T-helper 9 cell (primary cell): ENCODE data around the gene ARMH4.
A peak's percentile ranks its signal among the peaks of the same experiment; 100 is the strongest.

ENCODE experiments used
- DNase-seq: peaks from one replicate; pipeline ENCODE4 v3.0.0-alpha.2; 2020
- total RNA-seq, 2 donors: gene quantifications; one replicate each; lab custom pipeline; 2026; lab: John Stamatoyannopoulos, UW

ARMH4 gene, protein sequence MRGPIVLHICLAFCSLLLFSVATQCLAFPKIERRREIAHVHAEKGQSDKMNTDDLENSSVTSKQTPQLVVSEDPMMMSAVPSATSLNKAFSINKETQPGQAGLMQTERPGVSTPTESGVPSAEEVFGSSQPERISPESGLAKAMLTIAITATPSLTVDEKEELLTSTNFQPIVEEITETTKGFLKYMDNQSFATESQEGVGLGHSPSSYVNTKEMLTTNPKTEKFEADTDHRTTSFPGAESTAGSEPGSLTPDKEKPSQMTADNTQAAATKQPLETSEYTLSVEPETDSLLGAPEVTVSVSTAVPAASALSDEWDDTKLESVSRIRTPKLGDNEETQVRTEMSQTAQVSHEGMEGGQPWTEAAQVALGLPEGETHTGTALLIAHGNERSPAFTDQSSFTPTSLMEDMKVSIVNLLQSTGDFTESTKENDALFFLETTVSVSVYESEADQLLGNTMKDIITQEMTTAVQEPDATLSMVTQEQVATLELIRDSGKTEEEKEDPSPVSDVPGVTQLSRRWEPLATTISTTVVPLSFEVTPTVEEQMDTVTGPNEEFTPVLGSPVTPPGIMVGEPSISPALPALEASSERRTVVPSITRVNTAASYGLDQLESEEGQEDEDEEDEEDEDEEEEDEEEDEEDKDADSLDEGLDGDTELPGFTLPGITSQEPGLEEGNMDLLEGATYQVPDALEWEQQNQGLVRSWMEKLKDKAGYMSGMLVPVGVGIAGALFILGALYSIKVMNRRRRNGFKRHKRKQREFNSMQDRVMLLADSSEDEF
- 0 to 0.14 reads per million in 2 donors for total RNA-seq

DNA sequence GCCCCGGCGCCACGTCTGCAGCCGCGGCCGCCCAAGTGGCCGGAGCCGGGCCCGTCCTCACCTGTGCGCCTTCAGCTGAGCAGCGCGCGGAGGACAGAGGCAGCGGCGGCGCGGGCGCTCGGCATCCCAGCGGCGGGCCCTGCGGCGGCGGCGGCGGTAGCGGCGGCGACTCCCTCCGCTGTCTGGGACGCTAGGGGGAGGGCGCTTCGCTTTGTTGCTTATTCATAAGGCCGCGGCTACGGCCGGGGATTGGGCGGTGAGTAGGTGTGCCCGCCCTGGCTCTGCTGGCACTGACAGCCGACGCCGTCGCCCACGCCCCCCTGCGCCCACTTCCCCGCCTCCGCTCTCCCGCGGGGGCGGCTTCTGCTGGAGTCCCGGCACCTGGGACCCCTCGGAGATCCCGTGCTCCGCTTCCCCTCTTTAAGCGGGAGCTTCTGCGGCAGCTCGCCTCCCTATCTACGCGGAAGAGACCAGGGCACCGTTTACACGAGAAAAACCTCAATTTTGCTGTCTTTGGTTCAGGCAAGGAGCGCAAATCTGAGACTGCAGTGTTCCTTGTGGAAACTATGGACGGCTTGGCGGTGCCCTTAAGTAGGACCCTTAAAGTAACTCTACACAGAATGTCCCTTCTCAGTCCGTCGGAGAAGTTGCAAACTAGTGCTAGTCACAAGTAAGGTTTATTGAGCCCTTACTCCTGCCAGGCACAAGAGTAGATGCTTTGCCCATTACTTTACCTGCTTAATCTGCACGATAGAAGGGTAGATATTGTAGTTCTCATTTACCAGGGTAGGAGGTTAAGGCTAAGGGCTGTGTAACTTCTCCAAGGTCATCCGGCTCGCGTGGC lies at the start of gene ARMH4:
TSS of gene ARMH4 (minus strand) at position 200 of the 844 bp plus-strand sequence. CDS start 12,855 bp downstream, outside the sequence.
- peak; percentile 24 for DNase-seq

DNA sequence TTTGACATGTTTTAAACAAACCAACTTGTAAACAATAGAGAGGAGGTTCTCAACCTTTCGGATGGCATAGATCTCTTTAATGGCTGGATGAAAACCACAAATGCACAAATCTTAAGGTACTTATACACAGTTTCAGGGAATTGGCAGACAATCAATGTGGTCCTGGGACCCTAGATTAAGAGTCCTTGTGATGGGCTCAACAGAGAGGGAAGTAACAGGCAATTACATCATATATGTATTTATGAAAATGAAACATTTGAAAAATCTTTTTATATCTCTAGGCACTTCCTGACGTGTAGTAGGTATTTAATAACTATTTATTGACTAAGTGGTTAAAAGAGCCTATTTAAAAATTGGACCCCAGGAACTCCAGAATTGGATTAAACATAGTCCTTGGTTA lies 48.8 kb upstream of the ARMH4 start:
- no peak for DNase-seq

DNA sequence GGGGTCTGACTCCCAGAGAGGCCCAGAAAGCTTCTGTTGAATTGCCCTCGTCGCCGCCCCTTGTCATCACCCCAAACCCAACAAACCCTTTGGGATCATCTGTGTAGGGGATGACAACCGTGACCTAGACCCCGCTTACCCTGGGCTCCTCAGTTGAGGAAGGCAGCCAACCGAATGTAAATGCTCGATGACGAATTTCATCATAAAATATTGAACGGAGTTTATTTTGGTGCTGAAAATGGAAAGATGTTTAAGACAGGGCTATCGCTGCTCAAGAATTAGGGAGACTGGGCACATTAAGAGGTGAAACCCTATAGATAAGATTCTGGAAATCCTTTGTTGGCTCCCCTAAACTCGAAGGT lies 48.4 kb upstream of the ARMH4 start:
- no peak for DNase-seq

DNA sequence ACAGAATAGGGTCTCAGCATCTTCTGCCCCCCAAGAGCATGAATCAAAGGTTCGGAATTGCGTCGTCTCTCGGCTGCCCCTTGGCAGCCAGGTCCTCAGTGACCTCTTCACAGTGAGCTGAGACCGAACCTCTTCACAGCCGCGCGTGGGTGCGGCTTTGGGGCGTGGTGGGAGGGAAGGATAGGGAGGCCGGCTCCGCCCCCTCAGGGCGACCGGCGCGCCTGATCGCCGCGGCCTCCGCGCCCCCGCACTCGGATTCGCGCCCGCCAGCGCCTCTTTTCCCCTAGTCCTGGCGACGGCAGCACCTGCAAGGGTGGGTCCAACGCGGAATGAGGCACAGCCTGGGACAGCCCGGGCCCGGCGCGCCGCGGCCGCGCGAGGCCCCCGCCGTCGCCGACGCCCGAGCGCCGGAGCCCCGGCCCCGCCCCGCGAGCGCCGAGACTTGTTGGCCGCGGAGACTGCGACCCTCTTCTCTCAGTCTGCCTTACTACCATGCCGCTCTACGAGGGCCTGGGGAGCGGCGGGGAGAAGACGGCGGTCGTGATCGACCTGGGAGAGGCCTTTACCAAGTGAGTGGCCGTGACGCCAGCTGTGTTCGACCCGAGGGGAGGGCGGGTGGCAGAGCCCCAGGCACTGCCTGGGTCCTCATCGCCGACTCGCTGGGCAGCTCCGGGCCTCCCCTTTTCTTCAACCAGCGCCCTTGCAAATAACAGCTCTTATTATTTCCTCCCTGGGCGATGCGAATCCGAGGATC lies 47.9 kb upstream of the ARMH4 start, which contains the start of gene ACTR10:
TSS of gene ACTR10 (plus strand) at position 424 of the 754 bp plus-strand sequence. CDS start at position 493, 69 bp downstream.
- DNase-seq: peak; percentile 78

DNA sequence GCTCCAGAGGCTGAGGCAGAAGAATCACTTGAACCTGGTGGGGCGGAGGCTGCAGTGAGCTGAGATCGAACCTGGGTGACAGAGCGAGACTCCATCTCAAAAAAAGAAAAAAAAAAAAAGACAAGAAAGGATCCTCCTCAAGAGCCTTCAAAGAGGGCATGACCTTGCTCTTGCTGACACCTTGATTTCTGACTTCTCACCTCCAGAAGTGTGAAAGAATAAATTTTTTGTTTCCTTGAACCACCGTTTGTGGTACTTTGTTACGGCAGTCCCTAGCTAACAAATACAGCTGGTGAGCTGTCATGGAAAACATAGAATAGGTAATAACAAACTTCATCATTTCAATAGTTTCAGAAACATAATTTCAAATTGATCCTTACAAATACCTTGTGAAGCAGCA lies 46.1 kb upstream of the ARMH4 start:
- DNase-seq: no peak

DNA sequence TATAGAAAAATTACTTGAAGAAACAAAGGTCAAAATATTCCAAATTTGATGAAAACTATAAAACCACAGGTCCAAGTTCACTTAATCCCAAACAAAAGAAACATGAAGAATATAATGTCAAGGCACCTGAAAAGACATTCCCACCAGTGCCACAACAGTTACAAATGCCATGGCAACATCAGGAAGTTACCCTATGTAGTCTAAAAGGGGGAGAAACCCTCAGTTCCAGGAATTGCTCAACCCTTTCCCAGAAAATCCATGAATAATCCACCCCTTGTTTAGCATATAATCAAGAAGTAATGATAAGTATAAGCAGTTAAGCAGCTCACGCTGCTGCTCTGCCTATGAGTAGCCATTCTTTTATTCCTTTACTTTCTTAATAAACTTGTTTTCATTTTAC lies 44.2 kb upstream of the ARMH4 start:
- no peak for DNase-seq

DNA sequence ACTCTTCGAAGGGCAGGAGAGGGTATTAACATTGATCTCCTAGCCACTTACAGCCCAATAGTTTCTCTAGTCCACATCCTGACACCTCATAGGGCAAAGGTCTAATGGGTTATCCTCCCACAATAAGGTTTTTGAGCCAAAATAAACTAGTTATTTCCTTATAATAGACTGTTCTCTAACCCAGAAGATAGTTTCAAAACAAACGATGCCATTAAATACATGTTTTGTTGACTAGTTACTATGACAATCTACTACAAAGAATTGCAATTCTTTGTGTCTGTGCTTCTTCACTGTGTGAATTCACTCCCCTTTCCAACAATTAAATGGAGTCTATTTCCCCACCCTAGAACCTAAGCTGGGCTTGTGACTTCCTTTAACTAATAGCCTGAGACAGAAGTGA lies 41.5 kb upstream of the ARMH4 start:
- DNase-seq: no peak

DNA sequence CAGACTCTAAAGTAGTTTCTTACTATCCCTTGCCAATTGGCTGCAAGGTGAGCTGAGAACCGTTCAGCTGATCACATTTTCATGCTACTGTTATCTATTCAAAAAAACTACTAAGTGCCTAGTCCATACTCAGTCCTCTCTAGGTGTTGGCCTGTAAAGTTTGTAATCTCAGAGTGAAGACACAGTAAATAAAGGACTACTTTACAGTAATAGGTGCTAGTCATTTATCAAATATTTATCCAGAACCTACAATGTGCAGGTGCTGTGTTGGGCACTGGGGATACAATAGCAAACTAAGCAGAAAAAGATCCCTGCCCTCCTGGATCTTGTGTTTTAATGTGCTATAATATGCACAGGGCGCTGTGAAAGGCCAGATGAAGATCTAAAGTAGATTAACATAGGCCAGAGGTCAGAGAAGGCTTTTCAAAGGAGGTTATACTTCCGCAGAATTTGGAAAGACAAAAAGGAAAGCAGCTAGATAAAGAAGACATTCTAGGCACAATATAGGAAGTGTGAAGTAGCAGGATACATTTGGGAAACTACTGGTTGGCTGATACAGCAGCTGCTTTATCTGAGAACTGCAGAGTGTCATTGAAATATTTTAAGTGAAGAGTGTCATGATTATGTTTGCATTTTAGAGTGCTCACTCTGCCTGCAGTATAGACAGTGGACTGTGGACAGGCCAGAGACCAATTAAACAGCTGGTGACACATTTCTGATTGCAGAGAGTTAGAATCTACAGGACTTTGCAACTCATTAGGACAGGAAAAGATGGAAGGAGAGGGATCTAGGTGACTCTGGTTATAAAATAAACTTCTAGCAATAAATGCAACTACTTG lies 40.0 kb upstream of the ARMH4 start:
- DNase-seq: no peak

DNA sequence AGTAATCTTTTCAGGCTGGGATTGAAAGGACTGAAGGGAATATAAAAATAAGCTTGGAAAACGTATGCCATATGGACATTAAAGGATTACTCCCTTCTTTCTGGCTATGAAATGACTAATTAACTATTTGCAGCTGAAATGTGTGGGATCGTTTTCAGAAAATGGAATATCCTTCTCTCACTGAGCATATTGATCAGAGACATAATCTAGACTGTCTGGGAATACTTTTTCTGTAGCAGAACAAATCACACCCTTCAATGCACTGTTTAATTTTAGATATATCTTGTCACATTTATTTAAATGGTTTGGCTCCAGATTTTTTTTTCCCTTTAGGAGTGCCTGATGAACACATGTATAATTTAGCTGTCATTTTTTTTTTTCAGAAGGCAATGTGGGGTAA lies 37.2 kb upstream of the ARMH4 start:
- DNase-seq: no peak

DNA sequence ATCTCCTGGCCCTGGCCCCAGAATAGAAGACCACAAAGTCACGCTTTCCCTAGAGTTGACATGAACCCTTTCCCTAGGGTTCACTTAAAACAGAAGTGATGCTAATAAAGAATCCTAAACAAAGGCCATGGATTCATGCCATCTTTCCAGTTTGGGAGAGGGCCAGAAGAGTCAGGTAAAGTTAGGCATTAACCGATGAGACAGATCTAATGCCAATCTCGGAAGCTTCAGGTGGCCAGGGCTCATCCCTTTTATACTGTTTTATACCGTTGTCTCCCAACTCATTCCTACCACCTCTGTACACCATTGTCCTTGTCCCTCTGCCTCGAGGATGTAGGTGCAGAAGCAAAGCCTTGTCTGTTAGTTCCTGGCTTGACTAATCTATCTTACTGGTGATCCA lies 25.1 kb upstream of the ARMH4 start:
- no peak for DNase-seq

DNA sequence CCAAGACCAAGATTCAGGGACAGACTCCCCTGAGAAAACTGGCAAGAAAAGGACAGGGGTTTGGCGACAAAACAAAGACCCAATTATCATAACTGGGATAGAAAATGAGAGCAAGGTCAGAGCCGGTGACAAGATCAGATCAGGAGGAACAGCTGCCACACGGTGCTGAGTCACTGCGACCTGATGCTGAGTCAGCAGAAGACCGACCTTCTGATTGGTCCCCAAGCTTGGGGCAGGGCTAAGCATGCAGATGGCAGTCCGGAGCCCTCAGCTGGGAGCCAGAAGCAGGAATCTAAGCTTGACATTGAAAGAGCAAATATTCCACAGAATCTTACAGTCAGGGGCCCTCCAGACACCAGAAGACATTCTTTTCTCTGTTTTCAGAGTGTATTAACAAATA lies 19.1 kb upstream of the ARMH4 start:
- DNase-seq: no peak

DNA sequence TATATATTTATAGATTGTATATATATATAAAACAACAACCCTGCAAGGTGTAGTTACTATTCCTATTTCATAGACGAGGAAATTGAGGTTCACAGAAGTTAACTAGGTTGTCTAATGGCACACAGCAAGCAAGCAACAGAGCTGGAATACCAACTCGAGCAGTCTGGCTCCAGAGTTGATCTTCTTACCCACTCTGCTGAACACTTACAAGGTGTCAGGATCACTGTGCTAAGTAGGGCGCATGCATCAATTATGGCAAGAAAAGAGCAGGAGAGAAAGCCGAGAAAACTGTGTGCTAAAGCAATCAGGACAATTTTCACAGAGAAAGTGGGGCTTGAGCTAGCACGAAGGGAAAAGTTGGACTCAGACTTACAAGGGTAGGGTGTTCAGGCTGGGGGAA lies 15.9 kb upstream of the ARMH4 start:
- no peak for DNase-seq

DNA sequence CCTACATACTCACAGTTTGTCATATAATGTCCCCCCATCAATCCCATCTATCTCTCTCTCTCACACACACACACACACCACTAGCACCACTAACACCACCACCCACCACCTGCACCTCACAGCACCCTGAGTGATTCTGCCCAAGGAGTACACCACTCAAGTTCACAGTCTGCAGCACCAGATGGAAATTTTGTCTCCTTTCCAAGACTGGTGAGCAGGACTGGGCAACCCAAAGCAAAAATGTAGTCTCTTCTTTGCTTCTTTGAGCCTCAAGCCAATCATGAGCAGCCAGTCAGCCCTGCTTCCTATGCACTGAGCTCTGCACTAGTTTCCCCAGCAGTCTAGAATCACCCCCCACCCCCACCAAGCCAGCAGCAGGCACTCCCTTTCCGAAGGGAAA lies 15.0 kb upstream of the ARMH4 start:
- no peak for DNase-seq

DNA sequence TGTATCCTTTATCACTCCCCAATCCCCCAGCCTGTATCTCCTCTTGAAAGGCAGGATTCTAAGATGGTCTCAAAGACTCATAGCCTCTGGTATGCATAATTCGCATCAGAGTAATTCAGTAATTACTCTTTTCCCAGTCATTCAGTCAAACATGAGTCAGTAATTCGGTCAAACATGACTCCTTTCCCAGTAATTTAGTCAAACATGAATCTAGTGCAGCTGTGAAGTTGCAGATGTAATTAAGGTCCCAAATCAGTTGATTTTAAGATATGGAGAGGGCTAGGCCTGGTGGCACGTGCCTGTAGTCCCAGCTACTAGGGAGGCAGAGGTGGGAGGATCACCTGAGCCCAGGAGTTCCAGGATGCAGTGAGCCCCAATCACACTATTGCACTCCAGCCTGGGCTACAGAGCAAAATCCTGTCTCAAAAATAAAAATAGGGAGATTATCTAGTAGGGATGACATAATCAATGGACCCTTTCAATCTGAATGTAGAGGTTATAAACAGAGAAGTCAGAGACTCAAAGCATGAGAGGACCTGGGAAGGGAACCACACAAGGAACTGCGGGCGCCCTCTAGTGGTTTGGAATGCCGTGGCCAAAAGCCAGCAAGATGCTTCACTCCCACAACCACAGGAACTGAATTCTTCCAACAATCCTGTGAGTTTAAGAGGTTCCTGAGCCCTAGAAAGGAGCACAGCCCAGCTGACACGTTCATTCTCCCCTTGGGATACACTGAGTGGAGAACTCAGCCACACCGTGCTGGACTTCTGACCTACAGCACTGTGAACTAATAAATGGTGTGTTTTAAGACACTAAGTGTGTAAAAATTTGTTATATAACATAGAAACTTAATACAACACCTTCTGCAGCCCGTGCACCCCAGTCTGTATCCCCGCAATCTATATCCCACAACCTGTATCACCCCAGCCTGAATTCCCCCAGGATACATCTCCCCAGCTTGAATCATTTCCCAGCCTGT lies 14.3 kb upstream of the ARMH4 start:
- DNase-seq: peak; percentile 71

DNA sequence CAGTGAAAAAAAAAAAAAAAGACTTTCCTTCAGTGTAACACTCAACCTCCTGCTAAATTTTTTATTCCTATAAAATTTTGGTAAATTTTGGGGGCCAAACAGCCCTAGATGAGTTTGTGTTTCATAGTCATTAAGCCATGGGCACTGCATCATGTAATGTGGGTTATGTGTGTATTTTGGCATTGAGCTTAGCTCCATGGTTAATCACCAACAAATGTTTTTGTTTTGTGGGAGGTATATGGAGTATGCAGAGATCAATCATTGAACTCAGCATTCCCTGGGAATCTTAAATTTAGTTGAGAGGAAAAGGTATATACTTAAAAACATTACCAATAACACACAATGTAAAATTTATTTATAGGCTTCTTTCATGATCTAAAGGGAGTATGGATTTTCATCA lies 8.5 kb upstream of the ARMH4 start:
- no peak for DNase-seq

DNA sequence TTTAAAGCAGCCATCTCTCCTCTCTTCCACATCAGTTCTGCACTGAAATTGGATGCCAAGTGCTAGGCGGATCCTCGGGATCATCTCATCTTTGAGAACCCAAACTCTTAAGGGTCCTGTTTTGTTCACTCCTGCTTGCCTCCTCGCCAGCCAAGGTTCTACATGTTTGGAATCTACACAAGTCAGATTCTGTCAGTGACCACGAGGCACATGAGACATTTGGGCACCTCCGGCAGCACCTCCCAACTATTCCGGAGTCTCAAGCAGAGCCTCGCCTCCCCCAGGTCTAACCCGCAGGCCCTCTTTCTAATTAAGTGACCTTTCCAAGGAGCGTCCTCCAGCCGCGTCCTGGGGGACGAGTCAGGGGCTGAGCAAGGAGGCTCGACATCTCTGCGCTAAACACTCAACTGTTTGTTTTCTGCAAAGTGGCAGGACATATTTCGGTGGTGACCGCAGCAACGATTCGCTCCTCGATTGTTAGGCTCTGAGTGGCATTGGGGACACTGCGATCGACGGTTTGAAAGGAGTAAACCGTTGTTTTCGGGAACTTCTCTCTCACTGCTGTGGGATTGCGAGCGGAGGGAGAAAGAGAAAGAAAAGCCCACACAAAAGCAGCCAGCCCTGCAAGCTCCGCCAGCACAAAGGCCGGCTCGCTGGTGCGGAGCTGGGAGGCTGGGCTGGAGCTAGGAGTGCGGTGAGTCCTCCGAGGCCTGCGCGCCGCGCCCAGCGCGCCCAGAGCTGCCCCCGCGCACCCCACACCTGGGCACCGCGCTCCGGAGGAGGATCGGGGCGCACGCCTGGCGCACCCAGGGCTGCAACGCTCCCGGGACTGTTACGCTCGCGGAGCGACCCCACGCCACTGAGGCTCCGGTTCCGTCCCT lies 640 bp downstream of the ARMH4 start:
- no peak for DNase-seq

DNA sequence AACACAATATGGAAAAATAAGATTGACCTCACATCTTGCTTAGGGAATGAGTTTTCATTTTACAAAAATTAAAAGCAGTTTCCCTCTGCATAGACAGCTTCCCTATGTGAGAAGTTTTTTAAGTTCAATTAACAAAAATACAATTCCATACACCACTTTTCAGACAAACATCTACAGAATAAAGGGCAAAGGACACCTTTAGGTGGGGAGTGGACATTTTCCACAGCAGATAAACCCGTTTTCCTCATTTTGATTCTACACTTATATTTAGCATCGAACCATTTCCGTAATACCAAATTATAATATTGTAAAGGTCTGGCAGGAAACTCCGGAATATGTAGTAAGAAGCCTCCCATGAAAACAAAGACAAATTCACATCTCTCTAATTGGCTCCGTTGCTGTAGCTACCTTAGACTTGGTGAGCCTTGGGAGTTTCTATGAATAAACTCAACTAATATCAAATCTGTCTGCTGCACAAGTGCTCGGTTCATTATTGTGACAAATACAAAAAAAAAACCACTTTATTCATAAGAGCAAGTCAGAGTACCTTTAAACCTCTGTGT lies 1.7 kb downstream of the ARMH4 start:
- DNase-seq: no peak

DNA sequence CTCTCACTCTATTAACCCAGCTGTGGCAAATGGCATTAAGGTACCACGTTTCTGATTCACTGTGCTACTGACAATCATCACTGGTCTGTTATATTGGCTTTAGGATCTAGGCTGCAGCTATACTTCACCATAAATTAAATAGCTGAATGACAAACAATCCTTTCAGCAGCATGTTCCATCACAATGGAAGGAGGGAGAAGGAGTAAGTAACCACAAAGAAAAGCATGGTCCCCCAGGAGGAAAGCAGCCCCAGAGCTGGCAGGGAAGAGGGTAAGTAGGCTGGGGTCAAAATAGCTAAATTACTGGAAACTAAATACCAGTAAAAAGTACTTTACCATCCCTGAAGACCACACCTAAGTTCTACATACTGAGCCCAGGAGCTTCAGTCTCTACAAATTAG lies 2.8 kb downstream of the ARMH4 start:
- no peak for DNase-seq

DNA sequence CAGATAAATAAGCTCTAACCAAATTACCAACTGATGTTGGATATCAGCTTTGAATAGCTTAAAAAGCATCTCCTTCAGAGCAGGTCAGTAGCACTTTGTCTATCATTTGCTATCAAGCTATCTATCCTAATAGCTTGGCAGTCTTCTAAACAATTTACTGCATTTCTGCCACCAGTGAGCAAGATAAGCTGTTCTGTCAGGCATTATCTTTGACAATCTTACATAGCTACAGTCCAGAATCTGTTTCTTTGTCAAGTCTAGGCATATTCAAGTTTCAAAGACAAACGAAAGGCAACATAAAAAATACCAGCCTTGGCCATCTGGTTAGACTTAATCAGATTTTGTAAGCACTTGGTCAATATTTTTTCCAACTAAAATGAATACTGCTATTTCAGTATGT lies 5.6 kb downstream of the ARMH4 start:
- DNase-seq: no peak
